Astrocyte of the spinal cord (primary cell): ENCODE data around the gene ESRRG.

Source experiments
- DNase-seq: peaks from one replicate; pipeline ENCODE4 v3.0.0; 2011; ENCODE audit warnings: low read depth, low spot score
- H3K4me3 ChIP-seq: 2 replicates; pipeline ENCODE4 v1.5.1; 2011; ENCODE audit warnings: low read depth, mild to moderate bottlenecking, low read length, moderate library complexity
- CTCF ChIP-seq: IDR thresholded peaks from 2 replicates; pipeline ENCODE4 v1.5.1; 2012; ENCODE audit warnings: low read depth, mild to moderate bottlenecking, low read length, inconsistent platforms
- in situ Hi-C: cut with HindIII; loops from 2 replicates; pipeline ENCODE4 v1.10.0; 2017; ENCODE audit warnings: low sequenced_read_pairs

ESRRG gene

GRCh38 chr1:216666441-216666840 lies 56.8 kb downstream of the ESRRG start:
- no peak for TF ChIP-seq CTCF
- DNase-seq = no peak
- no peak overlapping the region for H3K4me3 ChIP-seq
- in situ Hi-C loops = no loop called here

DNA sequence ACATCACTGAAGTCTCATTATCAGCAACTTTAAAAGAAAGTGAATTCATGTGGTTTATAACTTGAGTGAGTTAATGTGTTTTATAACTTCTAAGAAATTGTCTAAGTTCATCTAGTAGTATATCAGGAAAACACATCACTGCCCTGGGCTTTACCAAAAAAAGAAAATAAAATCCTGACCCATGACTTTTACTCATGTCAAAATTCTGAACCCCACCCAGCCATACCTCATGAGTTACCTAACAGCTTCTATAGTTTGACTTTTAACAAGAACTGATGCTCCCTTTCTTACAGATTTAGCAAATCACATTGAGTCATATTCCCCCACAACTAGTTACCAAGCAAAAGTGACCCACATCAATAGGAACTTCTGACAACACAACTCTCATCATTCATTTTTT lies 57.4 kb downstream of the ESRRG start:
- no peak overlapping the region for H3K4me3 ChIP-seq
- no peak for DNase-seq
- in situ Hi-C loops = no loop called here
- TF ChIP-seq CTCF = no peak

DNA sequence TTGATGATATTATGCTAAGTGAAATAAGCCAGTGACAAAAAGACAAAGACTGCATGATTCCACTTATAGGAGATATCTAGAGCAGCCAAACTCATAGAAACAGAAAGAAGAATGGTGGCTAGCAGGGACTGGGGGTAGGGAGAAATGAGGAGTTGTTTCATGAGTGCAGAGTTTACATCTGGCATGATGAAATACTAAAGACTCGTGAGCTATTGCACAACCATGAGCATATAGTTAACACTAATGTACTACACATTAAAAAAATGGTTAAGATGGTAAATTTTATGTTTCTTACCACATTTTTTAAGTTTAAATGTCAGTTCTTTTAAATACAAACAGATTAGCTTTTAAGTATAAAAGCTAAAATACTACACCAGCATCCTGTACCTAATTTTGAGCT lies 57.8 kb downstream of the ESRRG start:
- no peak for TF ChIP-seq CTCF
- DNase-seq = no peak
- in situ Hi-C loops = no loop called here

GRCh38 chr1:216662681-216663080 lies 60.5 kb downstream of the ESRRG start:
- no peak for DNase-seq
- TF ChIP-seq CTCF = no peak

More for the DNA sequence above, 57.8 kb downstream of the ESRRG start:
- H3K4me3 ChIP-seq = no peak overlapping the region

DNA sequence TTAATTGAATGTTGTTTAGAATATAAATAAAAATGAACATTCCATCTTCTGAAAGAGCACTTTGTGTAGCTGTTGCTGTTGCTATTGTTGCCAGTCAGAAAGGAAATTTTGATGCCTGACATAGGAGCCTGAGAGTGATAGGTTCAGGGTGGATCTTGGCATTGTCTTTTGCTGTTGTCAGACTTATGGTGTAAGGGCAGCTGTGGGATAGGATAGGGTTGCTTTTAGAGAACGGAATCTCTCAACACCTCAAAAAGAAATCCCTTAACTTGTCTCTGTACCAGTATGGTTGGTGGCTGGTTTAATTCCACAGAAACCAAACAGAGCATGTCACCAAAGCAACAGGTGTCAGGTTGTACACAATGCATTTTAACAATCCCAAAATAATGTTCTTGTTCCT lies 62.7 kb downstream of the ESRRG start:
- in situ Hi-C loops = no loop called here
- H3K4me3 ChIP-seq = no peak overlapping the region
- TF ChIP-seq CTCF = no peak
- no peak for DNase-seq

More at GRCh38 chr1:216662681-216663080, 60.5 kb downstream of the ESRRG start:
- no peak overlapping the region for H3K4me3 ChIP-seq
- in situ Hi-C loops = no loop called here

DNA sequence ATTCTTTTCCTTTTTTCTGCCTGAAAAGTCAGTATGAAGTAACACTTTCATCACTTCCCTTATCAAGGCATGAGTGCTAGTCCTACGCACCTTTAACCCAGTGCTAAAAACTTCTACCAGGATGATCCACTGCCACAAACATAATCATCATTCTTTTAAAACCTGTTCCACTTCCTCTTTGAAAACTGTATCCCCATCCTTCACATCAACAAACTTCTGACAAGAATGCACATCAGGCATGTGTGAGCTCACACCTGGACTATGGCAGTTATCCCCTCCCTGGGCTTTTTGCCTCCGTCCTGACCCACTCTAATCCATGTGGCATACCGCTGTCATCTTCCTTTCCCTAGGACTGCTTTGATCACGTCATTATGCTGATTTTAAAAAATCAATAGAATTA lies 70.2 kb downstream of the ESRRG start:
- H3K4me3 ChIP-seq = no peak overlapping the region
- no peak for DNase-seq
- TF ChIP-seq CTCF = no peak
- in situ Hi-C loops = no loop called here
